G401 (cell line): ENCODE results near the gene GMDS. TPM values are rescaled to one million over a fixed set of nuclear protein-coding genes. Genes with fewer than 3 reads are reported as not detected.

Experiments
- DNase-seq: peaks from one replicate; pipeline ENCODE4 v3.0.0-alpha.2; 2015; ENCODE audit warnings: low spot score
- in situ Hi-C: cut with HindIII; loops from 2 replicates; pipeline ENCODE4 v1.10.0; 2016; ENCODE audit warnings: low sequenced_read_pairs, mixed read lengths
- total RNA-seq: library from RNA; depleted of rRNA; stranded (reverse); fragments of >200 nt; shearing (Covaris generic); gene quantifications from 2 replicates; pipeline ENCODE4 v1.2.3, GENCODE V29; 2014; rRNA removed

GMDS gene
- 5.3 and 5.8 TPM in 2 replicates for total RNA-seq

DNA sequence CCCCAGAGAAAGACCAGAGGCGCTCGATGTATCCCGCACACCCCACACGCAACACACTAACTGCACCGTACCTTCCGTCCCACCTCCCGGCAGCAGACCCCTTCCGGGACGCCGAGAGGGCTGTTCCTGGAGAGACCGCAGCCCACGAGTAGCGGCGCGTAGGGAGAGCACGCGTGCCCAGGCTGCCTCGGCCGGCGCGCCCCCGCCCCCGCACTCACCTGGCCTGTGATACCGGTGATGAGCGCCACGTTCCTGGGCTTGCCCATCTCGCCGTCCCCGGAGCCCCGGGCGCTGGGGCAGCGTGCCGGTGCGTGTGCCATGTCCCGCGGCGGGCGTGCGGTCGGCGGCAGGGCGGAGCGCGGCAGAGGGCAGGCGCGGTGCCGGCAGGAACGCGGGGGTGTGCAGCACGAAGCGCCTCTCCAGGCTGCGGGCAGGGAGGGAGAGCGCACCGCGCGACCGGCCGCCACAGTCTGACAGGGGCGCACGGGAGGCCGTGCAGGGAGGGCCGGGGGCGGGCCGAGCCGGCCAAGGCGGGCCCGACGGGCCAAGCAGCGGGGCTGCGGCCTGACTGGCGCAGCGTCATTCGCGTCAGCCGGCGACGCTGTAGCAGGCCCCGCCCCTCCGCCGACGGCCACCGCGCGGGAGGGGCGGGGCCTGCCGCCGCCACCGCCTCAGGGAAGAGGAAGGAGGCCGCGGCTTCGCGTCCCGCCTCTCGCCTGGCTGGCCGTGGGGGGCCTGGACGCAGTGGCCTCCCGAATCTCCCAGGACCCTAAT lies at the start of gene GMDS:
Gene GMDS (minus strand): TSS at position 503 of the 774 bp plus-strand sequence.
- in situ Hi-C loops = no loop called here

DNA sequence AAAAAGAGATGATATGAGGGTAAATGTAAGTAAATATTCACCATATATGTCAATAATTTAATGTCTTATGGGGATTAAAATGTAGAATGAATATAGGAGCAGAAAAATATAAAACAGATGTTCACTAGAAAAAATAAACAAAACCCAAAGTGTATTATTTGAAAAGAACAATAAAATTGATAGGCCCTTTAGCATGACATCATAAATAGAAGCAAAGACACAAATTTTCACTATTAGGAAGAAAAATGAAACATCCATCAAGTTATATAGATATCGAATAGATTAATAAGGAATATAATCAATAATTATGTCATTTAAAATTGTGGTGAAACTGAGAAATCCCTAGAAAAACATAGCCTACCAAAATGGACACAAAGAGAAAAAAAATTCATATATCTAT lies 40.1 kb upstream of the GMDS start:
- no peak for DNase-seq
- in situ Hi-C loops = no loop called here

More for the DNA sequence above, at the start of gene GMDS:
- peak; percentile 90 for DNase-seq

DNA sequence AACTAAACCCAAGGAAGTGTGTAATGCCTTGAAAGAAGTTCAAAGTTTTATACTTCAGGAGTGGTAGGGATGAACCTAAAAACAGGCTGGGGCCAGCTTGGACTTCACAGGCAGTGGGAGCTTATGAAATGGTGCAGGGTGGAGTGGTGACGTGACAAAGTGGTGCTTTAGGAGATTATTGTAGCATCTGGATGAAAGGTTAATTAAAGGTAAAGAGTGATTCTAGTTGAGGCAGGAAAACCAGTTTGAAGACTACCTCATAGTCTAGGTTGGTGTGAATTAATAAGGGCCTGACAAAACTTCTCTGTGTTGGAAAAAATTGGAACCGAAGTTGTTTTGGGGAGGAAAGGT lies 30.5 kb upstream of the GMDS start:
- no peak for DNase-seq
- in situ Hi-C loops = no loop called here

DNA sequence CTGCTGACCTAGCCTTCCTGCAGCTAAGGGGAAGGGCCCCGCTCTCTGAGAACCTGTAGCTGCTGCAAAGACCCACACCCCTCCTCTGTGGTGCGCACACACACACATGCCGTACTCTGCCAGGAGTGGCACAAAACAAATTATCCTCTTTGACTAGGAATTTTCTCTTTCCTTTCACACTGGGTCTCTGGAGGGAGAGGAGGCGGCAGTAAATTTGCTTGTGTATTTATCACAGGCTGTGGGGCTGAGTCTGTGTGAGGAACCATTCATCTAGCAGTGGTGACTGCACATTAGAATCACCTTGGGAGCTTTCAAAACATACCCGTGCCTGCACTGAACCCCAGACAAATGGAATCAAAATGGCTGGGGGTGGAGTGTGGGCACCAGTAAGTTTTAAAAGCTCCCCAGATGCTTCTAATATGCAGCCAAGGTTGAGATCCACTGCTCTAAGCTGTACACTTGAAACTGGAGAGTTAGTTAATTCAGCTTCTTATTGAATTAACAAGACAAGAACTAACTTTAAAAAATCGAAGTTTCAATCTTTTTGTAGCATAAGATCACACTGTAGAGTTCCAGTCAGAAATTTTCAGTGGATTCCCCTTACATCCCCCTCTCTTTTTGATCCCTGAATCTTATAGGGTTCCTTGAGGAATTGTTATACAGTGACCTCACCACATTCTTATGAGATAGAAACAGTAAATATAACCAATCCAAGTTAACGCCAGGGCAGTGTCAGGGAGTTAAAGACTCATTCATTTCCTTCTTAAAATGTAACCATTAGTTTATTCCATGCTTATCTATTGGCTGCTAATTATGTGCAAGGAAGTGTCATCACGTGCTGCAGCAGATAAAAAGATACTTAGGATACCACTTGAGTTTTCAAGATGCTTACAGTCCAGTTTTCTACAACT lies 29.8 kb upstream of the GMDS start:
- DNase-seq = no peak
- in situ Hi-C loops = no loop called here

DNA sequence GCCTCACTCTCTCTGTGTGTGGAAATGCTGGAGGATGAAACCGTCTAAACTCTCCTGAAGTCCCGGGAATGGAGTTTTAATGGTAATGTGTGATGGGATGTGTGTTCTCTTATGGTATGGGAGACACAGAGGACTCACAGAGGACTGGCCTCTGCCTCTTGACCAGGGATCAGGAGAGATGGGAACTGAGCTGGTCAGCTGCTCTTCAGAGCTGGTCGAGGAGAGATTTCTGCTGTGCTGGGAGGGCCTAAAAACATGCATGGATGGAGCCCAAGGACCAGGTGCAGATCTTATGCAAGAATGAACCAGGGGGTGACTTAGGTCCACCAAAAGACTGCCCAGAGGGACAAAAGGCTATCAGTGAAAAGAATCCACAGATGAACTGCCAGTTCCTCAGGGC lies 27.3 kb upstream of the GMDS start:
- no peak for DNase-seq
- in situ Hi-C loops = no loop called here

DNA sequence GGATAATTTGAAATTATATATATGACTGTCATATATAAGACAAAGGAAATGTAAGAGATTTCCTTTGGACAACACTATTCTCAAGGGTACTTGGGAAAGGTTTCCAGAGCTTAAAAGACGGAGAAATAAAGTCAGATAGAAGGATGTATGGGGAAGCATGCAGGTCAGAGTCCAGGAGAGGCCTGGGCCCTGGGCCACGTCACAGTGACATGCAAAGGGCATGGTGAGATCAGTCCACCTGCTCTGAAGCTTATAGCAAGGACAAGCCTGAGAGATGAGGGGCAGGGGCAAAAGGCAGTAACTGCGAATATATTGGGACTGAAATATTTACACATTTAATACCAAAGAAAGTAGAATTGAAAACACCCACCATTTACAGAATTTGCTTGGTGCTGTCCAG lies 24.6 kb upstream of the GMDS start:
- in situ Hi-C loops = no loop called here
- no peak for DNase-seq

DNA sequence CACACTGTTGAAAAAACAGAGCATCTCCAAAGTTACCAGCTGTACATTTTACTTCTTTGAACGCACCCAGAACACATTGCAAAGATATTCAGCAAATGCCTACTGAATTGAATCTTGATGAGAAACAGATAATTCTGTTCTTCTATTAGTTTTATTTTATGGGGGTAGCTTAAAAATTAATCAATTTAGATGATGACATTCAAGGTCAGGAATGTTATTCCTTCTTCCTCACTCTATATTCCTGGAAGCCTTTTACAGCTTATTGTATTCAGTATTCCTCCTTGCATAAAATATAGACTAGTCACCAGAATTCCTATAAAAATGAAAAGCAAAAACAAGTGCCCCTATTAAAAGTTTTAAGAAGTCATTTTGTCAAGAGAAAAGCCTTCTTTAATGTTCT lies 21.4 kb upstream of the GMDS start:
- no peak for DNase-seq
- in situ Hi-C loops = no loop called here

DNA sequence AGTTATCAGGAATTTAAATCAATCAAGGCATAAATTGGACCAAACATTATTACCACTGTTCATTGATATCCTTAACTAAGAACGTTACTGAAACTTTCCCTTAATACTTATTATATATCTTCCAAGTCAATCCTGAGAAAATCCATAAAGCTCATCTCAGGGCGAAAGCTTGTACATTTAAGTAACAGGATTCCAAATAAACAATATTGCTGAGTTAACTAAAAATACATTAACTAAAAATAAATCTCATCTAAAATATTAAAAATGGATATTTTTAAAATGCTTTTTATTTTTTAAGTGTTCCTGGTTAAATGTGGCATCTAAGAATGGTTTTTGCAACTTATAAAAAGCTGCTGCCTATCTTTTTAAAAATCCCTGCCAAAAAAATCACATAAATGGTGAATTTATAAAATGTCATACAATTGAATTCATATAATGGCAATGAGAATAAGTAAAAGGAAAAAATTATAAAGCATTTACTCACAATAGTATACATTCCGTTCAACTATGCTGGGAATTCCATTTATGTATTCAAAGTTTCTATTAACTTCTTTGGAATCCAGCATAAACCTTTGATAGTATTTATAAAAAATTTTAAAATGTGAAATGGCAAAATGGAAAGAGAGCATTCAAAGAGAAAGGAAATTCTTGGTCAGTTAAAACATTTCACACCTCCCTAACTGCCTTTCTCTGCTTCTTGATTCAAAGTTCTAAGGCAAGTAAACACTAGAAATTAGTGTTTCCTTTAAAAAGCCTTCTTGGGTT lies 20.8 kb upstream of the GMDS start:
- no peak for DNase-seq

DNA sequence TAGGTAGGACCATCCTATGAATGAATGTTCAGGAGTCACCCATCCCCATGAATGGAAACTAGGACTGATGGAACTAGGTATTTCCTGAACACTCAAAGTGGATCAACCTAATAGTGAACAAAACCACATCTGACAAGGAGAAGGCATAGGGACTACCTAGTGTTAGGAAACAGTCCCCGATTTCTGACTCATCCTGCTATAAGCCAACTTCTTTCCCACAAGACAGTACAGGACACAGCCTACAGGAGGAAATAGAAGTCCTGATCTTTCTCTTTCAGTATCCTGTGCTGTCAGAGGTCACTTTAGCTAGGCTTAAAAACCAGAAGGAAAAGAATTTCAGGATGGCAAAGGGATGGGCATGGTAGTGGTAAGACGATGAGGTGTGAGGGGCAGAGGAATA lies 19.5 kb upstream of the GMDS start:
- no peak for DNase-seq
- in situ Hi-C loops = no loop called here

More for the DNA sequence above, 20.8 kb upstream of the GMDS start:
- in situ Hi-C loops = no loop called here

DNA sequence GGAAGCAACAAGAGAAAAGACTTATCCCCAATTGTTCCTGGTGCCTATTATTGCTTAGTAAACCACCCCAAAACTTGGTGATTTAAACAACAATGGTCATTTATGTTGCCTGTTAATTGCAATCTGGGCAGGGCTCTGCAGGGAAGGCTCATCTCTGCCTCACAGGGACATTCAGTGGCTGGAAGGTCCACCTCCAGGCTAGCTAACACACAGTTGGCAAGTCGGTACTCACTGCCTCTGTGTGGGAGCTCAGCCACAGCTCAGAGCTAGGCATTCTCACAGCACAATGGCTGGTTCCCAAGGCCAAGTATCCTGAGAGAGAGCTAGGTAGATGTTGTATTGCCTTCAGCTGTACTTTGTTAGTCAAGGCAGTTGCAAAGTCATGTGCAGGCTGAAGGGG lies 18.5 kb upstream of the GMDS start:
- DNase-seq = no peak
- in situ Hi-C loops = no loop called here

DNA sequence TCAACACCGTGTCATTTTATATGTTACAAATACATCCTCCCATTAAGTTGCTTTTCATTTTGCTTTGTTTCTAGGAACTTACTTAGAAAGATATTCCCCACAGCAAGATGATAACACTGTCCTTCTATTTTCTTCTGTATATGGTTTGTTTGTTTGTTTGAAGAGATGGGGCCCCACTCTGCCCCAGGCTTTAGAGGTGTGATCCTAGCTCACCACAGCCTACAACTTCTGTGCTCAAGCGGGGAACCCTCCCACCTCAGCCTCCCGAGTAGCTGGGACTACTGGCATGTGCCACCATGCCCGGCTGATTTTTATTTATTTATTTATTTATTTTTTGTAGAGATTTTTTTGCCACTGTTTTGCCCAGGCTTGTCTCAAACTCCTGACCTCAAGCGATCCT lies 14.2 kb upstream of the GMDS start:
- DNase-seq = no peak
- in situ Hi-C loops = no loop called here

DNA sequence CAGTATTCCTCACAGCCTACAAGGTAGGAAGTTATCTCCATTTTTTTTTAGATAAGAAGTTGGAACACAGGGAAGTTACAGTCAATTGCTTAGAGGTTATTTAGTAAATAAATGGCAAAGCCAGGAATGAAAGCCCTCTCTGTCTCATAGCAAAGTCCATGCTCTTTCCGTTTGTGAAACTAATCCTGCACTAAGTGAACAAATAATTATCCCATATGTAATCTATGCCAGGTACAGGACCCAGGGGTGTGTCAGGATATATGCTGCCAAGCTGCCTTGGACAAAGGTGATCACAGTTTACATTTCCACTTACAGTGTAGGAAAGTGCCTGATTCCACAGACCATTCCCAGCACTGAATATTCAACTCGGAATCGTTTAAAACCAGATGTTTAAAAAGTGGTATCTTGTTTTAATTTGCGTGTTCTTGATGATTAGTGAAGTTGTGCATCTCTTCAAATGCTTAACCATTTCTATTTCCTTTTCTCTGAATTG lies 13.6 kb upstream of the GMDS start:
- in situ Hi-C loops = no loop called here
- no peak for DNase-seq

DNA sequence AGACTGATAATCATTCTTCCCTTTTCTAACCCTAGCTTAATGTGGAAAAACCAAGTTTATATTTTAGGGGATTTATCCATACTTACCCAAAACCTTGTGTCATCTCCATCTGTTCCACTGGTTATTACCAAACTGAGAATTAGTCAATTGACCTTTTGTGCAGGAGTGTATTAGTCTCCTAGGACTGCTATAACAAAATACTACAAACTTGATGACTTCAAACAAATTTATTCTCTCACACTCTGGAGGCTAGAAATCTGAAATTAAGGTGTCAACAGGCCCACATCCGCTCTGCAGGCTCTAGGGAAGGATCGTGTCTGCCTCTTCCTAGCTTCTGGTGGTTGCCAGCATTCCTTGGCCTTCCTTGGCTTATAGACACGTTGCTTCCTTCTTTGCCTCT lies 12.7 kb upstream of the GMDS start:
- DNase-seq = no peak
- in situ Hi-C loops = no loop called here

DNA sequence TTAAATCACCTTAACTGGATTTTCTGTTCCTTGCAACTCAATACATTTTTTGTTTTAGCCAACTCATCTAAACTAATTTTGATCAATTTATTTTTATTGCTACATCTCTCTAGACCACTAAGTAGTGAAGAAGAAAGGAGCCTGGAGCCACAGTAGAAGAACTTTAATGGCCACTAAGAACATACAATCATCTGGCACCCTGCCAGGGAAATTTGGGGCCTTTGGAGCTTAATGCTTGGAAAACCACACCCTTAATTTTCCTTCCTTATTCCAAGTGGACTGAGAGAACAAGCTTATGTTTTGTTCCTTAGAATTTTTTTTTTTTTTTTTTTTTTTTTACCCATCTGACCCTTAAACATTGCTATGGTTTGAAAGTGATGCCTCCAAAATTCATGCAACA lies 12.0 kb upstream of the GMDS start:
- DNase-seq = no peak
- in situ Hi-C loops = no loop called here

DNA sequence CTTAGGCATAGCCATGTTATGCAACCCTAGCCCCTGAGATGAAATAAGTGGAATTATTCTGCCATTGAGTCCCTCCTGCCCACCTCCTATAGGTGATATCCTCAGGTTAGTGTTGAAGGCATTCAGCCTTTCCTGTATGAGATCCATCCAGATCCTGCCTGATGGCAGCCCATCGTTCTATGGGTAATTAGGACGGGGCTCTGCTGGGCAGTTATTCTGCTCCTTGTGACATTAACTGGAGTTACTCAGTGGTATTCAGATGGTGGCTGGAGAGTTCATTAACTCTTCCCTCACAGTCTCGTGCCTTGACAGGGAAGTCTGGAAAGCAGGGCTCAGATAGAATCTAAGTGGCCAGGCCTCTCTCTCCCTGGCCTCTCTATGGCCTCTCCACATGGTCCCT lies 9.3 kb upstream of the GMDS start:
- DNase-seq = no peak
- in situ Hi-C loops = no loop called here

DNA sequence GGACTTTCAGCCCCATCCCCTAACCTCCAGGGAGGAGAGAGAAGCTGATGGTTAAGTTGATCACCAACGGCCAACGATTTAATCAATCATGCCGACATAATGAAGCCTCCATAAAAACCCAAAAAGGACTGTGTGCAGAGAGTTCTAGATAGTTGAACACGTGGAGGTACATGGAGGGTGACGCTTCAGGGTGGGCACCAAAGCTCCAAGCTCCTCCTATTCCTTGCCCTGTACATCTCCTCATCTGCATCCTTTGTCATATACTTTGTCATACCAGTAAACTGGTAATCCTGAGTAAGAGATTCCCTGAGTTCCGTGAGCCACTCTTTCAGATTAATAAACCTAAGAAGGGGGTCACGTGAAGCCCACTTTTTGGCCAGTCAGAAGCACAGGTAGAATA lies 3.7 kb upstream of the GMDS start:
- in situ Hi-C loops = no loop called here
- DNase-seq = no peak

DNA sequence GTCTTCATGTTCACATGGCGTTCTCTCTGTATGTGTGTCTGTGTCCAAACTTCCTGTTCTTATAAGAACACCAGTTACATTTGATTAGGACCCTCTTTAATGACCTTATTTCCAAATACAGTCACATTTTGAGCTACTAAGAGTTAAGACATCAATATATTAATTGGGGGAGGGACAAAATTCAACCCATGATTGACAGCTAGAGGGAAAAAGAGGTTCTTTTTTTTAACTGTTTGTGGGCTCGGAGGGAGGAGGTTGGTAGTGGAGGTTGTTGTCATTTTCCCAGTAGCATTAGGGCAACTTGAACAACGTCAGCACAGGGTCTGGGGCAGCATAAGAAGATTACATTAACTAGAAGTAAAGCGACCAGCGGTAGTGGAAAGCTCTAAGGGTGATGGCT lies 2.3 kb upstream of the GMDS start:
- in situ Hi-C loops = no loop called here

DNA sequence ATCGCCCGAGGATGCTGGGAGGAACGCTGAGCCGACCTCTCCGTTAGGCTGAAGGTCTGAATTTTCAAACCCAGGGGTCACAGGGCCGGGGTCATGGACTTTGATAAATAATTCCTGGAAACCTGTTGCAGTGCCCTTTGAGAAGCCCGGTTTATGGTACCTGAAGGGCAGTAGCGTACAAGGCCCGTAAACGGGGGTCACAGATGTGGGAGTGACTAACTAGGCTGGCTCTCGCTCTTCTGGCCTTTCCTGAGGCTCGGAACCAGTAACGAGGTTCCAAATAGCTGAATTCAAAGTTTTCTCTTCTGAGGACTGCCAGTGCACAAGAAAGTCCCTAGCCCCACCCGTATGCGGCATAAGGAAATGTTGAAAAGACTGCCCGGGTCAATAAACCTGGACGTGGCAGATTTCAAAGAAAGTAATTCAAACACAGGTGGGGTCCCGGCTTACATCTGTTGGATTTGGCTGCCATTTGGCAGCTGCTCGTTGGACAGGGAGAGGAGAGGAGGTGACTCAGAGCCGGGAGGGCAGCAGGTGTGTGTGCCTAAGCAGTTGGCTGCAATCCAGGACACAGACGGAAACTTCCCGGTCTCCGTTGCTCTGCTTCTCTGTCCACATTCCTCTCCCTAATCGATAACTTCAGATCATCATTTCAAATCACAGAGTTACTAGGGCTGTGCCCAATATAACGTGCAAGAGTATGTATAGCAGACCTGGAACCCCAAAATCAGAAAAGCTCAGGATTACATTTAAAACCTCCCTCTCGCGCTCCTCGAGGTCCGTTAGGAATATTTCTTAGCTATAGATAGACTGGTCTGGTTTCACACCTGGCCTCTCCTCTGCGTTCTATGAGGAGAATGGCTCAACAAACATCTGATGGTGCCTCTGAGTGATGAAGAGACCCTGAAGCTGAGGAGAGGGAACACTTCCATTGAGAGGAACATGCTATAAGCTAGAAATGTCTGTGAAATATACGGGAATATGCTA lies 765 bp upstream of the GMDS start:
- in situ Hi-C loops = no loop called here
- DNase-seq = peak; percentile 65

More for the DNA sequence above, 2.3 kb upstream of the GMDS start:
- no peak for DNase-seq
